Stimulated activated naive CD8-positive, alpha-beta T cell treated with anti-CD3 and anti-CD28 coated beads, Interleukin-15, amount 100 ng/mL, for 72 hours (primary cell): Measurements from ENCODE around the gene KRT80.
"Not testable (repeated sequence)": the region's sequence is repeated elsewhere in the genome, so short reads cannot be mapped to it uniquely, and the experiment has no call there.

Experiments used
- ATAC-seq: fragments of 150-1000 bp; cut with Tn5 transposase; 2 replicates; pipeline ENCODE4 v1.10.0; 2021; ENCODE audit warnings: mild to moderate bottlenecking, moderate library complexity
- DNase-seq, 2 donors: peaks; one replicate each; pipeline ENCODE4 v3.0.0; 2021 to 2022
- H3K27ac Mint-ChIP-seq, 2 donors: one replicate each; pipeline ENCODE4 v1.8.0; 2022; ENCODE audit warnings: mild to moderate bottlenecking in 2 of 2, mixed read lengths in 2 of 2, moderate library complexity in 2 of 2
- H3K27me3 Mint-ChIP-seq: one replicate; pipeline ENCODE4 v1.8.0; 2022; ENCODE audit warnings: mixed read lengths
- H3K4me1 Mint-ChIP-seq: one replicate; pipeline ENCODE4 v1.8.0; 2022; ENCODE audit warnings: mild to moderate bottlenecking, mixed read lengths
- H3K4me3 Mint-ChIP-seq, 2 donors: one replicate each; pipeline ENCODE4 v1.8.0; 2022; ENCODE audit warnings: mild to moderate bottlenecking in 2 of 2, mixed read lengths in 2 of 2, moderate library complexity in 1 of 2
- H3K9me3 Mint-ChIP-seq, 2 donors: one replicate each; pipeline ENCODE4 v1.8.0; 2022; ENCODE audit warnings: mixed read lengths in 2 of 2

KRT80 gene

DNA sequence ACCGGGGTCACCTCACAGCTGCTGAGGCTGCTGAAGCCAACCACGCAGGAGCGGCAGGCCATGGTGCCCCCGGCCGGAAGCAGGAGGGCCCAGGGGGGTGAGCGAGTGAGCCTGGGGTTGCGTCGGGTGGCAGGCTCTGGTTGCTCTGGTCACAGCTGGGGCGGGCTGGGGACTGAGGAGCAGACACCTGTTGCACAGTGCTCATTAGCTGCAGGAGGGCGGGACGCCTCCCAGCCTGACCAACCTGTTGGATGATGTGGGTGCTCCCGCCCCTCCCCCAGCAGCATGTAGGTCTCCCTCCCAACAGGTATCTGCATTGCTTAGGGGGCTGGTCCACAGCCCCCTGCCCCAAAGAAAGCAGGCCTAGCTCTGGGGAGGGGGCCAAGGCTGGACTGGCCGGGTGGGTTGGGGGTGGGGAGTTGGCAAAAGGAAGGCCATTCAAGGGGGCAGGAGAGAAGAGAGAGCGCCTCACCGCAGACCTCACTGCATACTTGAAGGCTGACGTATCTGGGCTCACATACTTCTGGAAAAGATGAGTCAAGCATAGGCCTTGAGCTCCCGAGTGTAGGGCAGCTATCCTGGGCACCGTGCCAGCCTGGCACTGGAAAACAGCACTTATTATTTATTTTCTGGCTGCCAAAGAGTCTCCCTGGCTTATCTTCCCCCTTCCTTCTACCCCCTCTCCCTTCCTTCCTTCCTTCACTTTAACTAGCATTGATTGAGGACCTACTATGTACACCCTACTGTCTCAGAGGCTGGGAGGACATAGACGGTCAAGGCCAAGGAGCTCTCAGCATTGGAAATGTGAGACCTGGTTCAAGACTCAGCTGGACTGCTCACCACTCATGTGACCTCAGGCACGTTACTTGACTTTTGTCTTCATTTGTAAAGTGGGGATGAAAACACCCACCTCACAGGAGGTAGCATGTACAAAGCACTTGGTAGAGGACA is at the start of gene KRT80:
Gene KRT80, minus strand, starts transcription at position 174 of the 951 bp plus-strand sequence. Its CDS starts 112 bp downstream, at position 62.
- DNase-seq = no peak
- Mint-ChIP-seq H3K27ac (peak within 1 kb of the TSS; percentile 22 to 56), H3K4me3 (no peak within 1 kb of the TSS), H3K9me3 (no peaks in the 10 kb centered on the region), H3K4me1 (no peaks in the 10 kb centered on the region), H3K27me3 (peaks cover 28% of the 10 kb centered on the region)
- ATAC-seq = peak; percentile 62

DNA sequence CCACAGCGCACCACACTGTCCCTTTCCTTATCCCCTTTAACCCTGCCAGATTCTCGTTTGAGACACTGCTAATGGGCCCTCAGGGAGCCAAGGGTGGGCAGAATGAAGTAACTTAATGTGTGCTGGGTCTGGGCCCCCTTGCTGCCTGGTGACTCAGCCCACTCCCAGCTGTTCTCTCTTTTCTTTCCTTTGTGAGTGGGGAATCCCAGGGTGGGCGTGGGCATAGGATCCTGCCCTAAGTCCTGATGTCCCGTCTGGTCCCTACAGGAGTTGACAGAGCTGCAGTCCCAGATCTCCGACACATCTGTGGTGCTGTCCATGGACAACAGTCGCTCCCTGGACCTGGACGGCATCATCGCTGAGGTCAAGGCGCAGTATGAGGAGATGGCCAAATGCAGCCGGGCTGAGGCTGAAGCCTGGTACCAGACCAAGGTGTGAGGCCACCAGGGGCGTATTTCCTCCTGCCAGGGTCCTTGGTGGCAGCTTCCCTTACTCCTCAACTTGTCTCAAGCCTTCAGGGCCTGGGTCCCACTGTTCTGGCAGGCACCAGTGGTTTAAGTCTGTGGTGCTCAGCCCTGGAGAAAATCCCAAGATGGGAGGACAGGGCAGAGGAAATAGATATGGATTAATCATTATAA is 49.5 kb upstream of the KRT80 start:
- no peak for DNase-seq
- Mint-ChIP-seq H3K27ac (no peak overlapping the region), H3K4me1 (peaks cover 50% of the 10 kb centered on the region), H3K4me3 (no peak overlapping the region), H3K9me3 (no peaks in the 10 kb centered on the region), H3K27me3 (peaks cover 12% of the 10 kb centered on the region)
- no peak for ATAC-seq

DNA sequence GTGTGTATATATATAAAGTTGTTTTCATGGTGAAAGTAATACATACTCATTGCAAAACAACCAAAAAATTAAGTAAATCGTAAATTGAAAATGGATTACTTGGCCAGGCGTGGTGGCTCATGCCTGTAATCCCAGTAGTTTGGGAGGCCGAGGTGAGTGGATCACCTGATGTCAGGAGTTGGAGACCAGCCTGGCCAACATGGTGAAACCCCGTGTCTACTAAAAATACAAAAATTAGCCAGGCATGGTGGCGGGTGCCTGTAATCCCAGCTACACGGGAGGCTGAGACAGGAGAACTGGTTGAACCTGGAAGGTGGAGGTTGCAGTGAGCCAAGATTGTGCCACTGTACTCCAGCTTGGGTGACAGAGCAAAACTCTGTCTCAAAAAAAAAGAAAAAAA is 48.4 kb upstream of the KRT80 start:
- not testable (repeated sequence) for H3K9me3 Mint-ChIP-seq, H3K4me3 Mint-ChIP-seq, ATAC-seq, DNase-seq, H3K27ac Mint-ChIP-seq
- Mint-ChIP-seq H3K4me1 (peaks cover 39% of the 10 kb centered on the region), H3K27me3 (peaks cover 20% of the 10 kb centered on the region)

DNA sequence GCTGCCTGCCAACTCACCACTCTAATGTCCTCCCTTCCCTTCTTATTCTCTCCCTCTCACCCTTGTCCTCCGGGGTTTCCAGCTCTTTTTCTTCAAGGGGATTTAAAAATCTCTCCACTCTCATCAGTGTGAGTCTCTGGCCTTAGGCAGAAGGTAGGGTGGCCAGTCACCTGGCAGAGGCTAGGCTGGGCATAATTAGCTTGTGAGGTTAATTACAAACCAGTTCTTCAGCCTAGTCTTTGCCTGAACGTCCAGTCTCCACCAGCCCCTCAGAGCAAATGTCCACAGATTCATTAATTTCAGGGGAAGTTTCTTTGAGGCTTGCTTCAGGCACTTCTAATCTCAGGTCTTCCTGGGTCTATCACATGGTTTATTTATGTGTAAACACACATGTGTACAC is 48.0 kb upstream of the KRT80 start:
- Mint-ChIP-seq H3K4me1 (peaks cover 34% of the 10 kb centered on the region), H3K9me3 (no peaks in the 10 kb centered on the region), H3K27me3 (peaks cover 25% of the 10 kb centered on the region), H3K27ac (peak overlapping the region in 1 of 2 donors; percentile 74), H3K4me3 (no peak overlapping the region)
- no peak for ATAC-seq
- DNase-seq = no peak

DNA sequence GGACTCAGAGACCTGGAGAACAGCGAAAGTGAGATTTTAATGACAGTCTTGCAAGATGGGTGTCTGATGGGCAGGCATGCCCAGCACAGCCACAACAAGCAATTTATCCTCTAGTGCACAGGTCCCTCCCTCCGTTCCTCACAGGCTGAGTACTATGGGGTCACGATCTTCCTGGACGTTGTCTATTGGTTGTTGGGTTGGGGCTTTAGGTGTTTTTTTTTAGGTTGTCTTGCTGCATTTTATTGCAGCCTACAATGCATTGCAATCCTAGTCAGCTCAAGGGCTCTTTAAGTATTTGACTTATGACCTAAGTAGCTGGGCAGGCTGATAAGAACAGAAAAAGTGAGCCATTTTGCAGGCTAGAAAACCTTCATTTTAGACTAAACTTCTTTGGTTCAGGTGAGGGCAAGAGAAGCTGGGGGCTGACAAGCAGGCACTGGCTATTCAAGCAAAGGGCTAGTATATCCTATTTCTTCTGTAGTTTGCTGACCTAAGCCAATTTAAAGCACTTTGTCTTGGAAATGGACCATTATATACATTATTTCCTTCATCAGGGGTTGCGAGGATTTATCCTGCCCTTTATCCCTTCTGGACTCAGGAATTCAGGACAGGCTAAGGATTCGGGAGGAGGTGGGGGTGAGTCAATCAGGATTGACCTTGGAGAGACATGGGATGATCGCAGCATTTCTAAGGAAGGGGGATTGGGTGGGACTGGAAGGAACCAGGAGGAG is 47.3 kb upstream of the KRT80 start:
- Mint-ChIP-seq H3K4me3 (no peak overlapping the region), H3K4me1 (peaks cover 27% of the 10 kb centered on the region), H3K27me3 (peaks cover 32% of the 10 kb centered on the region), H3K27ac (peak overlapping the region in 1 of 2 donors; percentile 74), H3K9me3 (no peaks in the 10 kb centered on the region)
- ATAC-seq = no peak
- no peak for DNase-seq

DNA sequence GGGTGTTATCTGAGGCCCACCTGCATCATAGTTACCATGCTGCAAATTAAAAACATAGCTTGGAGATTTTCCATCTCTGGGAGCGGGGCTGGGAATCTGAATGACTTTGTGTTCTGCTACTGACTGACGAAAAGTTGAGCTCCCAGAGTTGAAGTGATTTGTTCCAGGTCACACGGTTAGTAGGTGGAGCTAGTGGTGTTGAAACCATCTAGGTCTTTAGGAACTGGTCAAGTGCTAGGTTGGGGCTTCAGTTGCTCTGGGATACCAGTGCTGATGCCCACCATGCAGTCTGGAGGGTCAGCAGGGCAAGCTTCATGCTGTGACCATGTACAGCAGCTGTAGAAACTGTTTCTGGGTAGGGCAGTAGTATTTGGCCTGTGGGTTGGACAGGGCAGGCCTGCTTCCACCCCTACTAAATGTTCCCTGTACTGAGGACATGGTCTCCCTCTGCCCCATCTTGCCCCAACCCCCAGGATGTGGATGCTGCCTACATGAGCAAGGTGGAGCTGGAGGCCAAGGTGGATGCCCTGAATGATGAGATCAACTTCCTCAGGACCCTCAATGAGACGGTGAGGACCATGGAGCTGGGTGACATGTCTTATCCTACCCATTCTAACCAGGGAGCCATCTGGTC is 46.5 kb upstream of the KRT80 start:
- Mint-ChIP-seq H3K9me3 (no peaks in the 10 kb centered on the region), H3K4me1 (peaks cover 25% of the 10 kb centered on the region), H3K27ac (no peak overlapping the region), H3K27me3 (peaks cover 39% of the 10 kb centered on the region), H3K4me3 (no peak overlapping the region)
- DNase-seq (no peak), ATAC-seq (no peak)

DNA sequence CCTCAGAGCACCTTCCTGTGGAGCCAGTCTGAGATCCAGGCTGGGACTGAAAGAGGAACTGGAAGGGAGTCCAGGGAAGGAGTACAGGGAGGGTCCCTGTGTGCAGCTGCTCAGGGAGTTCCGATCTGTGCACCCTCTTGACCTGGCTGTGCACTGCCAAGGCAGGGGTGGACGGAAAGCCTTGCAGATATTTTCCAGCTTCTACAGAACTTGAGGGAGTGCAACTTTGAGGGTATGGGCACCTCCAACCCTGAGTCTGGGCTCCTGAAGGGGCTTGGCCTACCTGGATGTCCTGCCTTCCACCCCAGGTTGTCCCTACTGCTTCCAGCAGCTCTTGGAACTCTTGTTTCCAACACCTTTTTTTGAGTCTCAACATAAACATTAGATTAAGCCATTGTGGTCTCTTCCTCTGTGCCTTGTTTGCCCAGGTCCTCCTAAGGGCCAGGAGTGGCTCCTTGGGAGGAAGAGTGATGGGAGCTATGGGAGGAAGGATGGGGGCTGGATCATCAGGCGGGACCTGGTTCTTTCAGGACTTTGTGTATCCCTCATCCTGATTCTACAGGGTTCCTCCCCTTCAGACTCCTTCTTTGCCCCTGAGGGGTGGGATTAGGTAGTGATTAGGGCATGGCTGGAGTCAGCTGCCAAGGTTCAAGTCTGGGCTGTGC is 44.7 kb upstream of the KRT80 start:
- H3K27me3 Mint-ChIP-seq = peaks cover 57% of the 10 kb centered on the region
- no peak overlapping the region for H3K4me3 Mint-ChIP-seq
- no peak for DNase-seq
- no peak for ATAC-seq
- no peaks in the 10 kb centered on the region for H3K9me3 Mint-ChIP-seq
- peaks cover 12% of the 10 kb centered on the region for H3K4me1 Mint-ChIP-seq
- H3K27ac Mint-ChIP-seq = no peak overlapping the region

DNA sequence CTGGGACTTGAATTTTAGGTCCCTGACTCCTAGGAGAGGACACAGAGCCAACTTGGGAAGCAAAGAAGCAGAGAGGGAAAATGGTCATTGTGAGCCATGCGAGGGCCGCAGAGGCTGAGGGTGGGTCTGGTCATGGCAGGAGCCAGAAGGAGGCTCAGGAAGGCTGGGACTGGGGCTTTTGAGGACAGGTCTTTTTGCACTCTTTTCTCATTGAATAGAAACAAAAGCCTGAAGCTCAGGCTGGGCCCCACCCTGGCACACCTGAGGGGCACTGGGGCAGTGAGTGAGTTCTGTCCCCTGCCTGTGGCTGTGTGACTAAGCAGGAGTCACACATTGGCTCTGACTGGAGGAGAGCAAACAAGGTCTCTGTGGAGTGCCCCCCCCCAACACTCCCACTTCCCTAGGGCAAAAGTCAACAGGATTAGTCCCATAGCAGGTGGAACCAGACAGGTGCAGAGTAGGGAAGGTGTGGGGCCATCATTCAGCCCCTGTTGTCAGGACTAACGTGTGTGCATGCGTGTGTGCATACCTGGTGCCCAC is 44.1 kb upstream of the KRT80 start:
- Mint-ChIP-seq H3K4me3 (no peak overlapping the region), H3K9me3 (no peaks in the 10 kb centered on the region), H3K27ac (no peak overlapping the region), H3K27me3 (peaks cover 64% of the 10 kb centered on the region), H3K4me1 (peaks cover 6% of the 10 kb centered on the region)
- no peak for DNase-seq
- no peak for ATAC-seq

DNA sequence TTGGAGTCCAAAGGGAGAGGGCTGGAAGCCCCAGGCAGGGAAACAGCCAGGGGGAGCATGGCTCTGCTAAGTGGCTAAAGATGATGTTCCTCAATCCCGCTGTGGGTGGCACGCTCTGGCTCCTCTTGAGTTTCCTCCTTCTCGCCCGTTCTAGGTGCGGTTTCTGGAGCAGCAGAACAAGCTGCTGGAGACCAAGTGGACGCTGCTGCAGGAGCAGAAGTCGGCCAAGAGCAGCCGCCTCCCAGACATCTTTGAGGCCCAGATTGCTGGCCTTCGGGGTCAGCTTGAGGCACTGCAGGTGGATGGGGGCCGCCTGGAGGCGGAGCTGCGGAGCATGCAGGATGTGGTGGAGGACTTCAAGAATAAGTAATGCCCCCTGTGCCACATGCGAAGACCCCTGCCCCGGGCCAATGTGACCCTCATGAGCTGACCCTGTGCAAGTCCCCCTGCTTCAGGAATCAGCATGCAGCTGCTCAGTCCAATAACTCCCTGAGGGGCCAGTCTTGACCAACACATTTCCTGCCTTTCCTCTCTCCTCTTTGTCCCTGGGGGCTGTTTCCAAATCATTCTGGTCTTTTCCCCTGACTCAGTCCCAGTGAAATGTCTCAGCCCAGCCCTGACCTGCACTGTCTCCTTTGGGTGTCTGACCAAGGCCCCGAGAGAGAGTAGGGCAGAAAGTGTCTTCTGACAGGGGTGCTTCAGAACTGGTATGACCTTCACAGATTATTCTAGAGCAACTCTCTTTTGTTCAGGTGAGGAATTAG is 43.4 kb upstream of the KRT80 start:
- Mint-ChIP-seq H3K4me3 (no peak overlapping the region), H3K4me1 (peaks cover 6% of the 10 kb centered on the region), H3K27me3 (peaks cover 71% of the 10 kb centered on the region), H3K27ac (no peak overlapping the region), H3K9me3 (no peaks in the 10 kb centered on the region)
- DNase-seq = no peak
- no peak for ATAC-seq

DNA sequence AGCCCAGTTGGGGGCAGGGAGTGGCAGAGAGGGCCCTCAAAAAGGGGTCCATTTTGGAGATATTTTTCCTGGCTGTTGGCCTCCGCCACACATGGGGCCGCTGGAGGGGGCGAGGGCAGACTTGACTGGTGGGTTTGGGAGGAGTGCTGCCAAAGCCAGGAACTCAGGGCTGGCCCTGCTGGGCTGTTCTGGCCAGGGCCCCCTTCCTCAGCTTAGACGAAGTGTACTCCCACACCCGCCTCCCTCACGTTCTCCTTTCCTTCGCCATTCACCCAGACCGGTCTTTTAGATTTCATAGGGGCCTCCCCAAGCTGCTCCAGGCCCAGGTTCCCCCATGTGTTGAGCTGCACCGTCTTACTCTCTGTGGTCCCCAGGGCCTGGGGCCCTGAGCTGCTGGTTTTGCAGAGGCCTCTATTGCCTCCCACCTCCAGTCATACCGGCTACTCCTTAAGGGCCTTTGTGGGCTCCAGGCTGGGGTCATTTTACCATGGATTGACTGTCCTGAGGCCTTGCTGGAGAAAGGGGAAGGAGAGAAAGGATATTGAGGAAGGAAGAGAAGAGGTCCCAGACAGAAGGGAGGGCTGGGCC is 42.5 kb upstream of the KRT80 start:
- no peak overlapping the region for H3K27ac Mint-ChIP-seq
- DNase-seq (no peak), ATAC-seq (peak; percentile 18)
- peaks cover 75% of the 10 kb centered on the region for H3K27me3 Mint-ChIP-seq
- no peak overlapping the region for H3K4me3 Mint-ChIP-seq
- no peaks in the 10 kb centered on the region for H3K9me3 Mint-ChIP-seq
- peaks cover 6% of the 10 kb centered on the region for H3K4me1 Mint-ChIP-seq

DNA sequence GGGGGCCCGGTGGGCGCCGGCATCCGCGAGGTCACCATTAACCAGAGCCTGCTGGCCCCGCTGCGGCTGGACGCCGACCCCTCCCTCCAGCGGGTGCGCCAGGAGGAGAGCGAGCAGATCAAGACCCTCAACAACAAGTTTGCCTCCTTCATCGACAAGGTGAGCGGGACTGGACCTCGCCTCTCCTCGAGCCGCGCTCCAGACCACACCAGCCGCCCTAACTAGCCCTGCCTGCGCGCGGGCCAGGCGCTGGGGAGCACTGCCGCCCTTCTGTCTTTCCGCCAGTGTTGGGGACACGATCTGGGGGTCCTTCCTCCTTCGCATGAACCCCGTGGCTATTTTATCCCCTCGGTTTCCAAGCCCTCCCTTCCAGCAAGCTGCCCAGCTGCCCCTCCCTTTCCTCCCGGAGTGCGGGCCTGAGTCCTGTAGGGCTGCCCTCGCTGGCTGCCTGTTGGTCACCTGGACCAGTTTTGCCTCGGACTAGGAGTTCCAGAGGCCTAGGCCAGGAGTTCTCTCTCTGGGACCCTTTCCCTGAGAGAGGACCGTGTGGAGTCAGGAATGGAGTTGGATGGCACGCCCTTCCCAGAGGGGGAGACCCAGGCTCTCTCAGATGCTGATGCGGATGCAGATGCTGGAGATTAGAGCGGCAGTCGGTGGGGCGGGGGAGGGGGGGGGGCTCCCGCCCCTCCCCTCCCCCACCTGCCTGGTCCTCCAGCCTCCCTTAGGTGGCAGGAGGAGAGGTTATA is 41.8 kb upstream of the KRT80 start:
- no peak overlapping the region for H3K27ac Mint-ChIP-seq
- H3K9me3 Mint-ChIP-seq = no peaks in the 10 kb centered on the region

DNA sequence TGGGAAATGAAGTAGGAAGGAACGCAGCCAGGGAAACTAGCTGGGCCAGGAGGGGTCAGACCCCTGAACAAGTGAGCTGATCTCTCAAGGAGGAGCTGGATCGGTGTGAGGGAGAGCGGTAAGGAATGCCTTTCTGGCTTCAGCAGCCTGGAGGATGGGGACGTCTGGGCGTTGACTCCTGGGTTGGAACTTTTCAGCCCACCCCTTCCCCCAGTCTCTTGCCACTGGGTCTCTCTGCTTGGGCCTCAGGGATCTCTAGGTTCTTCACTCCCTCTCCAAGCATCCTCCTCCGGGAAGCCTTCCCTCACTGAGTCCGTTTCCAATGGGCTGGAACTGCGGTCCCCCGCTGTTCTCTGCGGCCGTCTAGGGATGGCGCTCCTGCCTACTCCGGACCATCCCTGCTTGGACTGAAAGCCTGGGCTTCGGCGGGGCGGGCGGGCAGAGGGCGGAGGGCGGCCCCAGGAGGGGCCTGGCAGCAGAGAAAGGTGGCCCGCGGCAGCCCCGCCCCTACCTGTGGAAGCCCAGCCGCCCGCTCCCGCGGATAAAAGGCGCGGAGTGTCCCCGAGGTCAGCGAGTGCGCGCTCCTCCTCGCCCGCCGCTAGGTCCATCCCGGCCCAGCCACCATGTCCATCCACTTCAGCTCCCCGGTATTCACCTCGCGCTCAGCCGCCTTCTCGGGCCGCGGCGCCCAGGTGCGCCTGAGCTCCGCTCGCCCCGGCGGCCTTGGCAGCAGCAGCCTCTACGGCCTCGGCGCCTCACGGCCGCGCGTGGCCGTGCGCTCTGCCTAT is 41.1 kb upstream of the KRT80 start, which contains the start of gene KRT7:
Gene KRT7, plus strand, starts transcription at position 570 of the 788 bp plus-strand sequence. Its CDS starts 54 bp downstream, at position 624.
- peaks cover 81% of the 10 kb centered on the region for H3K27me3 Mint-ChIP-seq
- H3K4me1 Mint-ChIP-seq = peaks cover 6% of the 10 kb centered on the region
- H3K27ac Mint-ChIP-seq = no peak within 1 kb of the TSS
- H3K4me3 Mint-ChIP-seq = no peak within 1 kb of the TSS
- ATAC-seq (no peak), DNase-seq (no peak)
- H3K9me3 Mint-ChIP-seq = no peaks in the 10 kb centered on the region

More for the DNA sequence above, 41.8 kb upstream of the KRT80 start:
- Mint-ChIP-seq H3K4me3 (no peak overlapping the region), H3K27me3 (peaks cover 75% of the 10 kb centered on the region), H3K4me1 (peaks cover 6% of the 10 kb centered on the region)
- DNase-seq (no peak), ATAC-seq (no peak)
